NCI-H2196 (cell line): ENCODE data around the gene PDE6D.
"Not testable (repeated sequence)": the region's sequence is repeated elsewhere in the genome, so short reads cannot be mapped to it uniquely, and the experiment has no call there.

Source experiments
- DNase-seq: peaks from one replicate; lab custom pipeline; 2025; ENCODE audit not compliant: unreplicated experiment; lab: John Stamatoyannopoulos, UW

PDE6D gene

DNA sequence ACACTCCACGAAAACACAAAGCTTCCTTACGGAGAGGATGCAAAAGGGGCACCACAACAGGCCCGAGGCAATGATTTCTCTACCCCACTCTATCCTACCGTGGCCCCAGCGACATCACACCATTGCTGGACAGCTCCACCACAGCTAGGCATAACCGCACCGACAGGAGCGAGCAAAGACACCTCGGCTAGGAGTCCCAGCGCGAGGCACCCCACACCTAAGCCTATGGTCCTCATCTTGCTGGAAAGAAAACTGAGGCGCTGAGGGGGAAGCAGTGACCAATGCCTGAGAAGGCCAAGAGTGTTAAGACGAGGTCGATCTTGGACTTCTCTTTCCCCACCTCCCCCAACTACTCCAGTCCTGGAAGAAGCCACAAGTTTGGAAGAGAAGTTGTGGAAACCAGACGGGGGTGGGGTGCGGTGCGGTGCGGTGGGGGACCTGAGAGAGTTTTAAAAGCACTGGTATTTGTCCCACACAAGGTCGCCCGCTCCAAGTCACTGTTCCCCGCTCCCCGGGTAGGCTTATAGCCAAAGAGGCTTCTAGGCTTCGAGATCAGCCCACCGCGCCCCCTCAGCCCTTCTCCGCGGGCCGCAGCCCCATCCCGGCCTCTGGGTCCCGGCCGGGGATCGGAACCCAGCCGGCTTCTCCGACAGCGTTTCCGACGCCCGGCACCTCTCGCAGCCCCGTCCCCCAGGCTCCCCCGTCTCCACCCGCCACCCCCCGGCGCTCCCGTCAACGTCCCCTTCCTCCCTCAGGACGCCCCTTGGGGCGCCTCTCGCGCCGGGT is 766 bp downstream of the PDE6D start:
- no peak for DNase-seq

DNA sequence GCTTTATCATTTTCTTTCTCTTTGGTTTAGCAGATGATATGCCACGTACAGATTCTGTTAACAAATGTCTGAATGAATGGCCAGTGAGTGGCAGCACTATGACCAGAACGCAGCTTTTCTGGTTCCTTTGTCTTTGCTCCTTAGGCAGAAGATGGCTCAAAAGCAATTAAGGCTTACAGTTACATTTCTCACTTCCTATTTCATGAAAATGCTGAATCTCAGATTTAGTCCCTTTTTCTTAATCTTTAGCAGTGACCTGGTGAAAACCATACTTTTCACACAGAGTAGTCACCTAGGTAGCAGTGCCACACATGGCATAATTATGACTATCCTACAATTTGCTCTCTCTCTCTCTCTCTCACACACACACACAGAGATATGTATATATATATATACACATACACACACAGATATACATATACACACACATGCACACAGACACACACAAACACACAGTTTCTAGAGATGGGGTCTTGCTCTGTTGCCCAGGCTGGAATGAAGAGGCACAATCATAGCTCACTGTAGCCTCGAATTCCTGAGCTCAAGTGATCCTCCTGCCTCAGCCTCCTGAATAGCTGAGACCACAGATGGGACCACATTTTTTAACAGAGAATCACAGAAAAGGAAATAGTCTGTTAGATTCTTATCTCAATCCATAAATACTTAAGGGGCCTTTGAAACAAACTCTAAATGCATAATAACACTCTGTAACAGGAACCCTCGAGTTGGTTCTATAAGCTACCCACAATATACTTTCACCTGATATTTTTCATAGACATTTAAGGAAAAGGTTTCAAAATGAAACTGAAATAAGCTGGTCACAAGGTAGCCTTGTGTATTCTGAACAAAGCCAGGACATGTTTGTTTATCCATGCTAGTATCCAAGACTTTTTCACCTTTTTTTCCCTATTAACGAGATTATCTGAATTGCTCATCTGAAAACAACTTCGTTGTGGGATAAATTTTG is 11.6 kb downstream of the PDE6D start:
- no peak for DNase-seq

- no peak for DNase-seq
Observed at GRCh38 chr2:231765496-231765929, 15.6 kb downstream of the PDE6D start.

GRCh38 chr2:231764760-231765159 is 16.3 kb downstream of the PDE6D start:
- DNase-seq = no peak

GRCh38 chr2:231764124-231764523 is 17.0 kb downstream of the PDE6D start:
- DNase-seq = no peak

DNA sequence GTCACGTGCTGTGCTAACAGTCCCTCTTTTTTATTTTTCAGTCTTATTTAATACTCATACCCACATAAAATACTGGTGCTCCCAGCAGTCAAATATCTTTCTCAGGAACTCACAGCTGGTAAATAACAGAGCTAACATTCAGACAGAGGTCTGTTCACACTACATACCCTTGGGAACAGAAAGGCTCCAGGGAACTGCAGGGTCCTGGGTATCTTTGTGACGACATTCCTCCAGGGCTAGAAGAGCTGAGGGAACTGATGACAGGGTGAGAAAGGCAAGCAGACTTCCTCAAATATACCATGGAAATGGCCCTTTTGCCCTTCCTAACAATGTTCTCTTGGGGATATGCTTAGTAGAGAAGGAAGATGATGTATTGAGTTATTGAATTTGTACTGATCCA is 19.3 kb downstream of the PDE6D start:
- DNase-seq = no peak

DNA sequence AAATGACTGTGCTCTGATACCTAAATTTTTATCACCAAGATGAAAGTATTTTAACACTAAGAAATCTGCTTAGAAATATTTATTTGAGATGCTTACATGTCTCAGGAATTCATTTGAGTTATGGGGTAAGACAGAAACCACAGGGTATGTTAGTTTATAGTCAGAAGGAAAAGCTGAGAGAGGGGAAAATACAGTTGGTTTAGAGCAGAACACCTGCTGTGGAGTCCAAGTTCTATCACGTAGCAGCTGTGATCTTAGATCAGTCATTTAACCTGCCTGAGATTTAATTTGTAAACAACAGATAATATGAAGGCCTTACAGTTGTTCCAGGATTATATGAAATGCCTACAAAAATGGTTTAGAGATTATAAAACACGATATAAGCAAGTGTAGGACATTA is 29.0 kb downstream of the PDE6D start:
- DNase-seq = no peak

DNA sequence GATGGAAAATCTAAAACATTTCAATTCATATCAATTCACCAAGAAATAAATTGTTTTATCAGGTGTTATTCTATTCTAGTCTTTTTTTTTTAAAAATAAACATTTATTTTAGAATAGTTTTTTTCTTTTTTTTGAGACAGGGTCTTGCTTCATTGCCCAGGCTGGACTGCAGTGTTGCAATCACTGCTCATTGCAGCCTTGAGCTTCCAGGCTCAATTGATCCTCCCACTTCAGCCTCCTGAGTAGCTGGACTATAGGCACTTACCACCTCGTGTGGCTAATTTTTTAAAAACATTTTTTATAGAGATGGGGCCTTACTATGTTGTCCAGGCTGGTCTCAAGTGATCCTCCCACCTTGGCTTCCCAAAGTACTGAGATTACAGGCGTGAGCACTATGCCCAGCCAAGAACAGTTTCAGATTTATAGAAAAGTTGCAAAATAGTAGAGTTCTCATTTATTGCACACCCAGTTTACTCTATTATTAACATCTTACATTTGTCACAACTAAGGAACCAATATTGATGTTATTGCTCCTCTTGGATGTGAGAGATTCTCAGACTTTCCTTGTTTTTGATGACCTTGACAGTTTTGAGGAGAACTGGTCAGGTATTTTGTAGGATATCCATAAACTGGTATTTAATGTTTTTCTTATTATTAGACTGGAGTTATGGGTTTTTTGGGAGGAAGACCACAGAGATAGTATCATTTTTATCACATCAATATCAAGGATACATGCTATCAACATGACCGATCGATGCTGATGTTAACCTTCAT is 29.9 kb downstream of the PDE6D start:
- no peak for DNase-seq

DNA sequence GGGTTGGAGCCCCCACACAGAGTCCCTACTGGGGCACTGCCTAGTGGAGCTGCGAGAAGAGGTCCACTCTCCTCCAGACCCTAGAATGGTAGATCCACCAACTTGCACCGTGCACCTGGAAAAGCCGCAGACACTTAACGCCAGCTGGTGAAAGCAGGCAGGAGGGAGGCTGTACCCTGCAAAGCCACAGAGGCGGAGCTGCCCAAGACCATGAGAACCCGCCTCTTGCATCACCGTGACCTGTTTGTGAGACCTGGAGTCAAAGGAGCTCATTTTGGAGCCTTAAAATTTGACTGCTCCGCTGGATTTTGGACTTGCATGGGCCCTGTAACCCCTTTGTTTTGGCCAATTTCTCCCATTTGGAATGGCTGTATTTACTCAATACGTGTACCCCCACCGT is 32.1 kb downstream of the PDE6D start:
- DNase-seq = not testable (repeated sequence)

- DNase-seq = not testable (repeated sequence)
Observed at GRCh38 chr2:231748153-231748896, 32.8 kb downstream of the PDE6D start.

- DNase-seq = no peak
Observed at GRCh38 chr2:231745303-231746038, 35.6 kb downstream of the PDE6D start.

DNA sequence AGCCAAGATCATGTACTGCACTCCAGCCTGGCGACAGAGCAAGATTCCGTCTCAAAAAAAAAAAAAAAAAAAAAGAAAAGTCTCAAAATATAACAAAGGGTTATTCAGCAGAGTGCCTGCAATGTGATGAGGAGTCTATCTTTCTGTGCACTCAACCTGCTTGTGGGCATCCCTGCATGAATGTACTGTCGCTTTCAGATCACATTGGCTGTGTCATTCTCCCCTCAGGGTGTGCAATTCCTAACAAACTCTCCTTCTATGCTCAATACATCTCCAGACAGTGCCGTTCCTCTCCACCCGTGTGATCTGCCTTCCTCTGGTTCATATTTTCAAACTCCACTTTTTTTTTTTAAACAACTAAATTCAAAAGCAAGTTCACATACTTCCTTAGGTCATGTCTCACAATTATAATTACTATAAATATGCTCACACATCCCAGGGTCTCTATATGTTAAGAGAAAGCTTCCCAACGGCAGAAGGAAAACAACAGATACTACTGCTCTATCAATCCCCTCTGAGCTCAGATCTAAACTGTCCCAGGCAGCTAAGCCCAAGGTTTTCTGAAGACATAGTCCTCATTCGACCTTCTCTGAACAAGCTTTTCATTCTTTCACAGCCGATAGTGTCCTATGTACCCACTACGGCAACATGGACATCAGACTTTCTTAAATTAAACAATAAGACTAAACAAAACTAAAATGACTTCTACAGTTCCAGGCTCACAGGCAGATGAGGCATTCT is 37.5 kb downstream of the PDE6D start:
- no peak for DNase-seq

GRCh38 chr2:231737761-231738160 is 43.3 kb downstream of the PDE6D start:
- no peak for DNase-seq

- no peak for DNase-seq
Observed at GRCh38 chr2:231732604-231733003, 48.5 kb downstream of the PDE6D start.

GRCh38 chr2:231727621-231728020 is 53.5 kb downstream of the PDE6D start:
- DNase-seq = no peak

DNA sequence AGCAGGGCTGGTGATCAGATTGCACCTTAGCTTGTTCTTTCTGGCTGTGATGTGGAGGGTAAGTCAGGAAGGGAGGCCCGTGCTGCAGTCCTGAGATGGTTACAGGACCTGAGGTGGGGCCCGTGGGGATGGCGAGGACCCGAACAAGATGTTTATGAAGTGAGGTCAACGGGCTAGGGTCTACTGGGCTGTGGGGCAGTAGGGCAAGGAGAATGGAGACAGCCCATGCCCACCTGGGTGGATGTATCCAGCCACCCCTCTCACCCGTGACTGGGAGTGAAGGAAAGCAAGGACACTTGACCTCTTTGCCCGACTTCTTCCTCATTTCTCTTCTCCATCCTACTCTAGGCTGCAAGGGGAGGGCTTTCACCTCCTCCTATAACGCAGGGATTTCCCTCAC is 54.8 kb downstream of the PDE6D start:
- no peak for DNase-seq

DNA sequence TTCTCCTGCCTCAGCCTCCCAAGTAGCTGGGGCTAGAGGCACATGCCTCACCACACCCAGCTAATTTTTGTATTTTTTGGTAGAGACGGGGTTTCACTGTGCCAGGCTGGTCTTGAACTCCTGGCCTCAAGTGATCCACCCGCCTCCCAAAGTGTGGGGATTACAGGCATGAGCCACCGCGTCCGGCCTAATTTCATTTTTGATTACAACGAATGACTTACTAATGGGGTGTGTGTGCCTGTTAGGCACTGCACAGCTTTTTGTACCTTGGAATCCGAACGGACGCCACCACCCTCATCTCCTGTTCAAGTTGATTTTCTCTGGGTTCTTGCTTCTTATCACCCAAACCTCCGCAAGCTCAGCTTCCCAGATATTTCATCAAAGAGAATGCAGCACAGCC is 55.6 kb downstream of the PDE6D start:
- no peak for DNase-seq

DNA sequence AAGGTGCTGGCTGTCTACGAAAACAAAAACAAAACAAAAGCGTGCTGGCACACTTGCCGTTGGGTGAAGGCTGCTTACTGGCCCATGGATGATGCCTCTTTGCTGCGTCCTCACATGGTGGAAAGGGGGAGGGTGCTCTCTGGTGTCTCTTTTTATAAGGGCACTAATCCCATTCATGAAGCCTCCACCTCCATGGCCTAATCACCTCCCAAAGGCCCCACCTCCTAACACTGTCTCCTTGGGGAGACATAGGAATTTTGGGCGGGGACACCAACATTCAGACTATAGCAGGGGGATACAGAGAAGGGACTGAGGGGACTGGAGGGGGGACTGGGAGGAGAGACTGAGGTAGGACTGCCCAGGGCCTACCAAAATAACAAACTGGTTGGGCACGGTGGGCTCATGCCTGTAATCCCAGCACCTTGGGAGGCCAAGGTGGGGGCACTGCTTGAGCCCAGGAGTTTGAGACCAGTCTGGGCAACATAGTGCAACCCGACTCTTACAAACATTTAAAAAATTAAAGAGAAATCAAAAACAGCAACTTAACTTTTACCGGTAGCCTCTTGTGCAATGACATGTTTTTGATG is 58.3 kb downstream of the PDE6D start:
- no peak for DNase-seq
